GM19438 (cell line): ENCODE data around the gene HAO1.
"Not testable (repeated sequence)": the region's sequence is repeated elsewhere in the genome, so short reads cannot be mapped to it uniquely, and the experiment has no call there.

Experiments used
- ATAC-seq: cut with Tn5 transposase; IDR thresholded peaks from one replicate; pipeline ENCODE4 v1.9.1; 2021; ENCODE audit warnings: low read depth; ENCODE audit not compliant: unreplicated experiment

The HAO1 gene

GRCh38 chr20:7940341-7940740 is at the start of gene HAO1:
TSS of gene HAO1 (minus strand) at chr20:7940458. CDS start at chr20:7940422, 36 bp downstream.
- no peak for ATAC-seq

GRCh38 chr20:7989379-7989778 is 49.1 kb upstream of the HAO1 start:
- ATAC-seq = no peak

GRCh38 chr20:7985916-7986315 is 45.7 kb upstream of the HAO1 start:
- ATAC-seq = no peak

- ATAC-seq = no peak
Measured at GRCh38 chr20:7984192-7984591, 43.9 kb upstream of the HAO1 start.

GRCh38 chr20:7981374-7981773 is 41.1 kb upstream of the HAO1 start:
- ATAC-seq = no peak

- ATAC-seq = peak; percentile 73
Measured at GRCh38 chr20:7980332-7981046, 40.2 kb upstream of the HAO1 start.

- no peak for ATAC-seq
Measured at GRCh38 chr20:7977709-7978108, 37.5 kb upstream of the HAO1 start.

GRCh38 chr20:7975851-7976414 is 35.7 kb upstream of the HAO1 start:
- no peak for ATAC-seq

GRCh38 chr20:7974785-7975435 is 34.7 kb upstream of the HAO1 start:
- ATAC-seq = no peak

- no peak for ATAC-seq
Measured at GRCh38 chr20:7971536-7972280, 31.4 kb upstream of the HAO1 start.

- no peak for ATAC-seq
Measured at GRCh38 chr20:7967199-7967844, 27.1 kb upstream of the HAO1 start.

GRCh38 chr20:7966176-7966575 is 25.9 kb upstream of the HAO1 start:
- no peak for ATAC-seq

- ATAC-seq = no peak
Measured at GRCh38 chr20:7959484-7959883, 19.2 kb upstream of the HAO1 start.

GRCh38 chr20:7956561-7956960 is 16.3 kb upstream of the HAO1 start:
- not testable (repeated sequence) for ATAC-seq

GRCh38 chr20:7950387-7950786 is 10.1 kb upstream of the HAO1 start:
- ATAC-seq = no peak

GRCh38 chr20:7943891-7944290 is 3.6 kb upstream of the HAO1 start:
- no peak for ATAC-seq

- ATAC-seq = no peak
Measured at GRCh38 chr20:7939663-7940062, 595 bp downstream of the HAO1 start.

- no peak for ATAC-seq
Measured at GRCh38 chr20:7938058-7938457, 2.2 kb downstream of the HAO1 start.

- no peak for ATAC-seq
Measured at GRCh38 chr20:7937328-7937727, 2.9 kb downstream of the HAO1 start.

- ATAC-seq = peak; percentile 68
Measured at GRCh38 chr20:7935027-7935551, 5.2 kb downstream of the HAO1 start.

- ATAC-seq = no peak
Measured at GRCh38 chr20:7933346-7933745, 6.9 kb downstream of the HAO1 start.
